Measurements from ENCODE around the gene ANKRD44. TPM values are rescaled to one million over a fixed set of nuclear protein-coding genes. Genes with fewer than 3 reads are reported as not detected.

Gene ANKRD44
- polyA plus RNA-seq, 12 donors = 11.2 to 34.8 (median 21.1) TPM; not detected in 1

- DNase-seq = no peak
These were observed 162.6 kb downstream of the ANKRD44 start for GRCh38 chr2:197147942-197148341.

GRCh38 chr2:197146995-197147394 is 163.6 kb downstream of the ANKRD44 start:
- no peak for DNase-seq

GRCh38 chr2:197145471-197146056 is 165.0 kb downstream of the ANKRD44 start:
- DNase-seq = no peak

GRCh38 chr2:197144183-197144582 is 166.4 kb downstream of the ANKRD44 start:
- DNase-seq = no peak

GRCh38 chr2:197141702-197142473 is 168.7 kb downstream of the ANKRD44 start:
- no peak for DNase-seq

- DNase-seq = no peak
These were observed 170.5 kb downstream of the ANKRD44 start for GRCh38 chr2:197140045-197140444.

GRCh38 chr2:197138506-197138905 is 172.1 kb downstream of the ANKRD44 start:
- DNase-seq = no peak

GRCh38 chr2:197137826-197138477 is 172.6 kb downstream of the ANKRD44 start:
- no peak for DNase-seq

- no peak for DNase-seq
These were observed 173.3 kb downstream of the ANKRD44 start for GRCh38 chr2:197137231-197137630.

GRCh38 chr2:197136452-197136851 is 174.1 kb downstream of the ANKRD44 start:
- no peak for DNase-seq

- no peak for DNase-seq
These were observed 174.8 kb downstream of the ANKRD44 start for GRCh38 chr2:197135806-197136205.

- no peak for DNase-seq
These were observed 176.4 kb downstream of the ANKRD44 start for GRCh38 chr2:197134206-197134605.

- DNase-seq = no peak
These were observed 179.1 kb downstream of the ANKRD44 start for GRCh38 chr2:197131558-197131855.

- DNase-seq = no peak
These were observed 180.3 kb downstream of the ANKRD44 start for GRCh38 chr2:197130318-197130717.

GRCh38 chr2:197128897-197129296 is 181.7 kb downstream of the ANKRD44 start:
- no peak for DNase-seq

GRCh38 chr2:197128126-197128525 is 182.5 kb downstream of the ANKRD44 start:
- no peak for DNase-seq

GRCh38 chr2:197126630-197127352 is 183.8 kb downstream of the ANKRD44 start:
- DNase-seq = no peak

- no peak for DNase-seq
These were observed 185.8 kb downstream of the ANKRD44 start for GRCh38 chr2:197124639-197125390.

GRCh38 chr2:197122821-197123220 is 187.8 kb downstream of the ANKRD44 start:
- no peak for DNase-seq

GRCh38 chr2:197121756-197122385 is 188.7 kb downstream of the ANKRD44 start:
- no peak for DNase-seq

GRCh38 chr2:197121255-197121654 is 189.3 kb downstream of the ANKRD44 start:
- DNase-seq = no peak

Measured in muscle of arm (tissue), 12 donors.